ENCODE measurements around the gene IRF2.
"Not testable (repeated sequence)": the region's sequence is repeated elsewhere in the genome, so short reads cannot be mapped to it uniquely, and the experiment has no call there.

IRF2 gene

DNA sequence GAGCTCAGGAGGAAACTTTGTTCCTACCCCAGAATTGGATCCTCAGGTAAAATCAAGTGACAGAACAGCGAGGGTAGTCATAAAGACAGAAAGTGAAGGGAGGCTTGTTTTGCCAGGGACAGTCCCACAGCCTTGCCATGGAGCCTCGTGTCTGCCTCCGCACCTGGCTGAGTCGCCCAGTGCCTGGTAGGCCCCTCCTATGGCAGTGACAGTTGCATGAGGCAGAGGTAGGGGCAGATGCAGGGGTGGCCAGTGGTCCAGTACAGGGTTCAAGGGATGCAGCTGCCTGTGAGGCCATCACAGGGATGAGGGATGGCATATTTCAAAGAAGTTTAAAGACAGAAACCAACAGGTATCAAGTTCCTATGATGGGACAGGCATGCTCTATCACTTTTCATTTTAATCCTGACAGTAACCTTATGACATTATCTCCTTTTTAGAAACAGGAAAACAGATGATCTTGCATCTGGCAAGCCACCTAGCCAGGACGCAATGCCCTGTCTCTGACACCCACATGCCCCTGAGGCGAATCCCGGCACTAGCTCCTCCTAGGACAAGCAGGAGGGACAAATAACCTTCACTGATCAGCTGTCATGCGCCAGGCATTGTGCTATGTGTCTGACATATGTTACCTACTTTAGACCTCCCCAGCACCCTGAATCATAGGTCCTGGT is 129.3 kb downstream of the IRF2 start:
- no peaks in the 10 kb centered on the region; the same call in 1 of the 2 replicates for H3K27me3 ChIP-seq (ENCODE audit: insufficient read depth, low read length)
- H3K27ac ChIP-seq (ENCODE audit: low read length): no peak overlapping the region
- no peaks in the 10 kb centered on the region for H3K36me3 ChIP-seq (ENCODE audit: insufficient read depth, low read depth, low read length)
- H3K4me1 ChIP-seq (ENCODE audit: insufficient read depth, low read length): peaks cover 26% of the 10 kb centered on the region
- no peak overlapping the region for H3K4me3 ChIP-seq (ENCODE audit: low read length)
- no peak overlapping the region for H3K9ac ChIP-seq (ENCODE audit: low read depth, low read length)
- H3K9me3 ChIP-seq (ENCODE audit: insufficient read depth, low read depth, low read length): no peaks in the 10 kb centered on the region

DNA sequence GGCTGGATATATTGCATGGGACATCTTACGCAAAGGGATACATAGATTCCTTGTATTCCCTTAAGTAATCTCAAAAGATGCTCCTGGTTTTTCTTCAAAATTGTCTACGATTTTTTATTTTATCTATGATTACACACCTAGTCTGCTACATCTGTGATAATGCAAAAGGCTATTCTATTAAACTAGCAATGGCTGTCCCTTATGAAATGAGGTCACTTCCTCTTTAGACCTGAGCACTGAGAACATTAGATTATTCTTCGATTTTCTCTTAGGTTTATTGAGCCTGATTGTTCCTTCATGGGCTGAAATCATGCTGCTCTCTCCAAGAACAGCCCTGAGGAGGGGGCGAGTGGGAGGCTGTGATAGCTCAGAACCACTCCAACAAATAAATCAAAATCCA is 129.9 kb downstream of the IRF2 start:
- Histone ChIP-seq H3K27me3 (ENCODE audit: insufficient read depth, low read length) (no peaks in the 10 kb centered on the region), H3K27ac (ENCODE audit: low read length) (no peak overlapping the region), H3K9ac (ENCODE audit: low read depth, low read length) (no peak overlapping the region), H3K9me3 (ENCODE audit: insufficient read depth, low read depth, low read length) (no peaks in the 10 kb centered on the region), H3K4me3 (ENCODE audit: low read length) (no peak overlapping the region), H3K4me1 (ENCODE audit: insufficient read depth, low read length) (peaks cover 26% of the 10 kb centered on the region), H3K36me3 (ENCODE audit: insufficient read depth, low read depth, low read length) (no peaks in the 10 kb centered on the region)

DNA sequence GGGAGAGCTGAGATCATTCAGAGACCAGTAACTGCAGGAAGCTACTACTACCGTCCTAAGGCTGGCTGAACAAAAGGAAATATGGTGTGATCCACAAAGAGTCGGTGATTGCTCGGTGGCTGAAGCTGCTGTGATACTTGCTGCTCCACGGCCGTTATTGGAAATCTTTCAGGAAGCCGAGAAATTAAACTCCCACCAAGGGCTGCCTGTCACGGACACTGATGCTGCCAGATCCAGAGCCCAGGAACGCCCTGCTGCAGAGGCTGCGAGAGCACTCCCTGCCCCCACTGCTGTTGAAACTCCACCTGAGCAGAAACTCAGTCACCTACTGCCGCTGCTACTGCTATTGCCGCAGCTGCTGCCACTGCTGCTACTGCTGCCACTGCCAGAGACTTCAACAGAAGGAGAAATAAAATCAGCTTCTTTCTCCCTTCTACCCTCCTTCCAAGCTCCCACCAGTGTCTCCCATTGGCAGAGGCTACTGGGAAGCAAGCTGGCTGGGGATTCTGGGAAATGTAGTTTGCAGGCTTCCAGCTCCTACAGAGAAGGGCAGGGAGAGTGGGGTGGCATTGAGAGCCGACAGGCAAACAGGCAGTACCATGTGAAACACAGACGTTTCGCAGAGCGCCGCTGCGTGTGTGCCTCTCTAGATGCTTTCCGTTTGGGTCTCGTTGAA is 130.7 kb downstream of the IRF2 start:
- Histone ChIP-seq H3K9me3 (ENCODE audit: insufficient read depth, low read depth, low read length) (no peaks in the 10 kb centered on the region), H3K27me3 (ENCODE audit: insufficient read depth, low read length) (no peaks in the 10 kb centered on the region), H3K4me3 (ENCODE audit: low read length) (peak overlapping the region; percentile 78), H3K36me3 (ENCODE audit: insufficient read depth, low read depth, low read length) (no peaks in the 10 kb centered on the region), H3K27ac (ENCODE audit: low read length) (peak overlapping the region; percentile 1), H3K4me1 (ENCODE audit: insufficient read depth, low read length) (peaks cover 24% of the 10 kb centered on the region), H3K9ac (ENCODE audit: low read depth, low read length) (peak overlapping the region; percentile 81; the same call in 1 of the 2 replicates)

- Histone ChIP-seq H3K4me1 (ENCODE audit: insufficient read depth, low read length) (peaks cover 16% of the 10 kb centered on the region), H3K4me3 (ENCODE audit: low read length) (peak overlapping the region; percentile 78; the same call in 1 of the 2 replicates), H3K9ac (ENCODE audit: low read depth, low read length) (peak overlapping the region; percentile 81; the same call in 1 of the 2 replicates)
- not testable (repeated sequence) for H3K9me3 ChIP-seq (ENCODE audit: insufficient read depth, low read depth, low read length); H3K36me3 ChIP-seq (ENCODE audit: insufficient read depth, low read depth, low read length); H3K27me3 ChIP-seq (ENCODE audit: insufficient read depth, low read length); H3K27ac ChIP-seq (ENCODE audit: low read length)
Observed at GRCh38 chr4:184342857-184343237, 131.5 kb downstream of the IRF2 start.

DNA sequence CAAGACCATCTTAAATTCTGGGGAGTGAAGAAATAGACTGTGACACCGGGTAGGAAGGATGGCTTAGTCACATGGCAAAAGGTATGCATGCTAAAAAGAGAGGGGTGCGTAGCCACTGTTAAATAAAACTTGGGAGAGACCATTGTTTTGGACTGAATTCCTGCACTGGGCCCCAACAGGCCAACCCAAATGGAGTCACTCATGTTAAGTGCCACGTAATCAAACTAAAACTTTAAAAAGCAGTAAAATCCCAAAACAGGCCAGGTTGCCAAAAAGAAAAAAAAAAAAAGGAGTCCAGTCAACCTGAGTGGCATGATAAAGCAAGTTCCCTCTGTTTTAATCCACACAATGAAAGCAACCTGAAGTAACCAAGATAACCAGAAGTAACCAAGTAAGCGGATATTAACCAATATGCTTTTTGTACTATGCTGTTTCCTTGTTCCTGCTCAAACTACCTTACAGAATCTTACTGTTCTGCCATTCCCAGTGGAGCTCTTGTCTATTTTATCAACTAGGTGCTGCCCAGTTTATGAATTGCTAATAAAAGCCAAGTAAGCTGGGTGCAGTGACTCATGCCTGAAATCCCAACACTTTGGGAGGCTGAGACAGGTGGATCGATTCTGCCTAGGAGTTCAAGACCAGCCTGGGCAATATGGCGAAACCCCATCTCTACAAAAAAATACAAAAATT is 132.0 kb downstream of the IRF2 start:
- no peaks in the 10 kb centered on the region for H3K36me3 ChIP-seq (ENCODE audit: insufficient read depth, low read depth, low read length)
- no peak overlapping the region for H3K27ac ChIP-seq (ENCODE audit: low read length)
- no peaks in the 10 kb centered on the region for H3K9me3 ChIP-seq (ENCODE audit: insufficient read depth, low read depth, low read length)
- no peaks in the 10 kb centered on the region for H3K27me3 ChIP-seq (ENCODE audit: insufficient read depth, low read length)
- H3K4me3 ChIP-seq (ENCODE audit: low read length): no peak overlapping the region
- no peak overlapping the region for H3K9ac ChIP-seq (ENCODE audit: low read depth, low read length)
- peaks cover 11% of the 10 kb centered on the region for H3K4me1 ChIP-seq (ENCODE audit: insufficient read depth, low read length)

- H3K4me3 ChIP-seq (ENCODE audit: low read length); H3K4me1 ChIP-seq (ENCODE audit: insufficient read depth, low read length); H3K36me3 ChIP-seq (ENCODE audit: insufficient read depth, low read depth, low read length); H3K9me3 ChIP-seq (ENCODE audit: insufficient read depth, low read depth, low read length); H3K9ac ChIP-seq (ENCODE audit: low read depth, low read length); H3K27me3 ChIP-seq (ENCODE audit: insufficient read depth, low read length); H3K27ac ChIP-seq (ENCODE audit: low read length): not testable (repeated sequence)
Observed at GRCh38 chr4:184339398-184340193, 134.8 kb downstream of the IRF2 start.

DNA sequence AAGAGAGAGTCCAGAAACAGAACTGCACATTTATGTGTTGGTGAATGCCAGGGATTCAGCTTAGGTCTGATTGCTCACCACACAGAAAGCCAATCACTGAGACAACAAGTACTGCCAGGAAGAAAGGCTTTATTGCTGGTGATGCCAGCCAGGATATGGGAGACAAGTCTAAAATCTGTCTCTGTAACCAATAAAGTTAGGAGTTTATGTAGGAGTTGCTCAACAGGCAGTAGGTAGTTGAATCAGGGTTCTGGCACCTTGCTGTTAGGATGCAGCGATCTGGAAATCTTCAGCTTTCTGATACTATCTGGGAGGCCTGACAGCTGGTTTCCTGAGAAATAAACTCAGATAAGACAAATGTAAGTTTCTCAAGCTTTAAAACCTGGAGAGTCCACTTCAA is 136.4 kb downstream of the IRF2 start:
- Histone ChIP-seq H3K27me3 (ENCODE audit: insufficient read depth, low read length) (no peaks in the 10 kb centered on the region), H3K9ac (ENCODE audit: low read depth, low read length) (no peak overlapping the region), H3K4me3 (ENCODE audit: low read length) (no peak overlapping the region), H3K4me1 (ENCODE audit: insufficient read depth, low read length) (no peaks in the 10 kb centered on the region), H3K36me3 (ENCODE audit: insufficient read depth, low read depth, low read length) (no peaks in the 10 kb centered on the region), H3K27ac (ENCODE audit: low read length) (no peak overlapping the region), H3K9me3 (ENCODE audit: insufficient read depth, low read depth, low read length) (no peaks in the 10 kb centered on the region)
